D721Med (cell line): Measurements from ENCODE around the gene SELP.

Source experiments
- DNase-seq: peaks from one replicate; pipeline ENCODE4 v3.0.0; 2011; ENCODE audit warnings: low spot score; ENCODE audit not compliant: insufficient read length
- FAIRE-seq: peaks from 2 replicates; lab custom pipeline; 2011; peaks lifted over from hg19 to GRCh38; lab: Jason Lieb, UNC
- TF ChIP-seq, protein P1 (sequence below): IDR thresholded peaks from 2 replicates; pipeline ENCODE4 v1.5.1; 2012; ENCODE audit warnings: mild to moderate bottlenecking, control low read depth; ENCODE audit not compliant: insufficient read depth; ENCODE audit errors: missing control alignments

SELP gene

DNA sequence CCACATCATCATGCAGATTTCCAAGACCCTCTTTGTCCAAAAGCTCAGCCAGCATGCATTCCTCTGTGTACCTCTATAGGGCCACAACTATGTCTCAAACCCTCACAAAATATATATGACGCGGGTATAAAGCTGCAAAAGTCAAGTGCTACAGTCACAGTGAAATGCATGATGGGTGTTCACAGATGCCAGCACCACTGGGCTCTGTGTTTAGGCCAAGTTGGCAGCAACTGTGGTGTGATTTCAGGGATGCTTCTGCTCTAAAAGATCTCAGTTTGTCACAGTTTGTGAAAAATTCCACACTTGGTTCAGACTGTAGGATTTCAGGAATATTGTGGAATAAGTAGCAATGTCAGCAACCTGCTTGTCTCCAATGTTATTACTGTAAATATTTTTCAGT is 23.9 kb upstream of the SELP start:
- no peak for DNase-seq

DNA sequence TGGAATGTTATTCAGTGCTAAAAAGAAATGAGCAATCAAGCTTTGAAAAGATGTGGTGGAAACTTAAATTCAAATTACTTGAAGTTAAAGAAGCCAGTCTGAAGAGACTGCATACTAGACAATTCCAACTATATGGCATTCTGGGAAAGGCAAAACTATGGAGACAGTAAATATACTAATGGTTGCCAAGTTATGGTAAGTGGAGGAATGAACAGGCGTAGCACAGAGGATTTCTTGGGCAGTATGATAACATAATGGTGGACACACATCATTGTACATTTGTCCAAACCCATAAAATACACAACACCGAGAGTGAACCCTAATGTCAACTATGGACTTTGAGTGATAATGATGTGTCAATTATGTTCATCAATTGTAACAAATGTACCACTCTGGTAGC is 21.1 kb upstream of the SELP start:
- peak; percentile 29 for FAIRE-seq
- DNase-seq, result no peak
- TF ChIP-seq, protein P1, sequence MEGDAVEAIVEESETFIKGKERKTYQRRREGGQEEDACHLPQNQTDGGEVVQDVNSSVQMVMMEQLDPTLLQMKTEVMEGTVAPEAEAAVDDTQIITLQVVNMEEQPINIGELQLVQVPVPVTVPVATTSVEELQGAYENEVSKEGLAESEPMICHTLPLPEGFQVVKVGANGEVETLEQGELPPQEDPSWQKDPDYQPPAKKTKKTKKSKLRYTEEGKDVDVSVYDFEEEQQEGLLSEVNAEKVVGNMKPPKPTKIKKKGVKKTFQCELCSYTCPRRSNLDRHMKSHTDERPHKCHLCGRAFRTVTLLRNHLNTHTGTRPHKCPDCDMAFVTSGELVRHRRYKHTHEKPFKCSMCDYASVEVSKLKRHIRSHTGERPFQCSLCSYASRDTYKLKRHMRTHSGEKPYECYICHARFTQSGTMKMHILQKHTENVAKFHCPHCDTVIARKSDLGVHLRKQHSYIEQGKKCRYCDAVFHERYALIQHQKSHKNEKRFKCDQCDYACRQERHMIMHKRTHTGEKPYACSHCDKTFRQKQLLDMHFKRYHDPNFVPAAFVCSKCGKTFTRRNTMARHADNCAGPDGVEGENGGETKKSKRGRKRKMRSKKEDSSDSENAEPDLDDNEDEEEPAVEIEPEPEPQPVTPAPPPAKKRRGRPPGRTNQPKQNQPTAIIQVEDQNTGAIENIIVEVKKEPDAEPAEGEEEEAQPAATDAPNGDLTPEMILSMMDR, result no peak

More for the DNA sequence above, 23.9 kb upstream of the SELP start:
- TF ChIP-seq, protein P1, result no peak
- FAIRE-seq, result no peak

DNA sequence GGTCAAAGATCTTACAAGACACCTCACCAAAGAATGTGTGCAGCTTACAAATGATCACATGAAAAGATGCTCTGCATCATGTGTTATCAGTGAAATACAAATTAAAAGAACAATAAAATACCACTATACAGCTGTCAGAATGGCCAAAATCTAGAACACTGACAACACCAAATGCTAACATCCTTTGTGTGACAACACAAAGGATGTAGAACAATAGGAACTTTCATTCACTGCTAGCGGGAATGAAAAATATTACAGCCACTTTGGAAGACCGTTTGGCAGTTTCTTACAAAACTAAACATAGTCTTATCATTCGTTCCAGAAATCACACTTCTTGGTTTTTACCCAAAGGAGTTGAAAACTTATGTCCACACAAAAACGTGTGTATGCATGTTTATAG is 20.6 kb upstream of the SELP start:
- no peak for FAIRE-seq
- DNase-seq, result no peak
- TF ChIP-seq, protein P1, result no peak

DNA sequence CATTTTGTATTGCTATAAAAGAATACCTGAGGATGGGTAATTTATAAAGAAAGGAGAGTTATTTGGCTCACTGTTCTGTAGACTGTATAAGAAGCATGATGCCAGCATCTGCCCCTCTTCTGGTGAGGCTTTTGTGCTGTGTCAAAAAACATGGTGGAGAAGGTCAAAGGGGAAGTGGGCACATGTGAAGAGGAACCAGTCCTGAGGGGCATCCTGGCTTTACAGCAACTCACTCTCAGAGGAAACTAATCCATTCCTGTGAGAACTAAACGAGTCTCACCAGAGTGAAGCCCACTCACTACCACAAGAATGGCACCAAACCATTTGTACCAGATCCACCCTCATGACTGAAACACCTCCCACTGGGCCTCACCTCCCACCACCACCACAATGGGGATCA is 18.8 kb upstream of the SELP start:
- TF ChIP-seq, protein P1, result no peak
- FAIRE-seq (no peak), DNase-seq (no peak)

DNA sequence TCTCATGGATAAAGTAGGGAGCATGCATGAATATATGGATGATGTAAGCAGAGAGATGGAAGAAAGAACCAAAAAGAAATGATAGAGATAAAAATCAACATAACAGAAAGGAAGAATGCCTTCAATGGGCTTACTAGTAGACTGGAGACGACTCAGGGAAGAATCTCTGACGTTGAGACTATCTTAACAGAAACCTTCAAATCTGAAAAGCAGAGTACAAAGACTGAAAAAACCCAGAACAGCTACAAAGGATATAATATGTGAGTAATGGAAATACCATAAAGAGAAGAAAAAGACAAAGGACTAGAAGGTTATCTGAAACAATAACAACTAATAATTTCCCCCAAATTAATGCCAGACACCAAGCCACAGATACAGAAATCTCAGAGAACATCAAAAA is 18.3 kb upstream of the SELP start:
- no peak for DNase-seq
- peak; percentile 16 for FAIRE-seq
- TF ChIP-seq, protein P1, result no peak

DNA sequence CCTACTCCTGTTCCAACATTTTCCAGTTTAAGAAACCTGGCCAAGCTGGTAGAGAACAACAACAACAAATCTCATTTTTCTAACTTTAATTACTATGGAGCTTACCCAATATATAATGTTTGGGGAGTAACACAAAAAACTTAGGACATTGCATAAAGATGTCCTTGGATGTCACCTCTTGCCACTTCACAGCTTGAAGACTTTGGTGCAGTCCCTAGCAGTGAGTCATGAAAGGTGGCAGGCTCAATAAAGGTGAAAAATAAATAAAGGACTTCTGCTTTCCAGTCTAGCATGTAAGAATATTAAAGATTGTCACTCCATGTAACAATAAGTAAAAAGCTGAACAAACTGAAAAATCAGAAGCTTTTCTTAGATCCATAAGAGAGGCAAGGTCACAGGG is 17.6 kb upstream of the SELP start:
- no peak for FAIRE-seq
- TF ChIP-seq, protein P1, result no peak
- DNase-seq, result no peak

DNA sequence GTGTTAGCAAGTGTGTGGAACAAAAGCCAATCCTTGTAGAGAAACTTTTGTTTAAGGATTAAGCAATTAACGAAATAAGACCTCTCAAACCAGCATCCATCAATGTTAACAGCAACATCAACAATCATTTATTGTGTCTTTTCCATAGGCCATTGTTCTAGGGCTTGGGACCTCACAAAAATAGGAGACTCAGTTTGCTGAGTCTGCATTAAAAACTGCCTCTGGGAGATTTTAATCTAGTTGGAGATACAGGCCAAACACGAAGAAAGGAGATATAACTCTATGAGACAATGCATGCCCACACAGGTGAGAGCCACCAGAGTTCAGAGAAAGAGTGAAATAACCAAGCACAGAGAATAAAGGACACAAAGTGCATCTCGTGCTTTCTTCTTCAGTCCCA is 14.4 kb upstream of the SELP start:
- FAIRE-seq (peak; percentile 32), DNase-seq (no peak)
- TF ChIP-seq, protein P1, result no peak
